MM.1S (cell line): ENCODE measurements around the gene CDCP2.

Experiments
- DNase-seq: peaks from one replicate; pipeline ENCODE4 v3.0.0-alpha.2; 2015
- H2AFZ ChIP-seq: fragments of 300-600 bp; sonication (generic); 2 replicates; pipeline ENCODE4 v1.6.0; 2016; ENCODE audit warnings: antibody characterized with exemption, low read length
- H3F3A ChIP-seq: fragments of 300-600 bp; sonication (generic); 2 replicates; pipeline ENCODE4 v1.6.1; 2016; ENCODE audit warnings: mild to moderate bottlenecking, antibody characterized with exemption, low read length, moderate library complexity, mixed read lengths; ENCODE audit not compliant: insufficient read depth
- H3K27ac ChIP-seq: fragments of 300-600 bp; sonication (generic); 2 replicates; pipeline ENCODE4 v1.5.1; 2016; ENCODE audit warnings: mild to moderate bottlenecking, low read length
- H3K27me3 ChIP-seq: fragments of 300-600 bp; sonication (generic); replicated peaks from 2 replicates; pipeline ENCODE4 v1.6.0; 2016; ENCODE audit warnings: low read length; ENCODE audit not compliant: insufficient read depth
- H3K36me3 ChIP-seq: fragments of 300-600 bp; sonication (generic); replicated peaks from 2 replicates; pipeline ENCODE4 v1.6.1; 2016; ENCODE audit warnings: mild to moderate bottlenecking, low read length, mixed read lengths; ENCODE audit not compliant: insufficient read depth
- H3K4me1 ChIP-seq: fragments of 300-600 bp; sonication (generic); 2 replicates; pipeline ENCODE4 v1.6.1; 2016; ENCODE audit warnings: low read length, mixed read lengths
- H3K4me2 ChIP-seq: fragments of 300-600 bp; sonication (generic); 2 replicates; pipeline ENCODE4 v1.6.0; 2016; ENCODE audit warnings: low read depth, low read length
- H3K4me3 ChIP-seq: fragments of 300-600 bp; sonication (generic); 2 replicates; pipeline ENCODE4 v1.5.1; 2016; ENCODE audit warnings: low read length, mixed read lengths
- H3K79me2 ChIP-seq: fragments of 300-600 bp; sonication (generic); 2 replicates; pipeline ENCODE4 v1.6.1; 2016; ENCODE audit warnings: mixed run types, low read length, mixed read lengths
- H3K9ac ChIP-seq: fragments of 300-600 bp; sonication (generic); 2 replicates; pipeline ENCODE4 v1.6.1; 2016; ENCODE audit warnings: low read length, mixed read lengths
- H3K9me2 ChIP-seq: fragments of 300-600 bp; sonication (generic); replicated peaks from 2 replicates; pipeline ENCODE4 v1.6.1; 2016; ENCODE audit warnings: mild to moderate bottlenecking, low read length, mixed read lengths; ENCODE audit not compliant: insufficient read depth
- H3K9me3 ChIP-seq: fragments of 300-600 bp; sonication (generic); replicated peaks from 2 replicates; pipeline ENCODE4 v1.6.1; 2016; ENCODE audit warnings: mild to moderate bottlenecking, low read length, mixed read lengths; ENCODE audit not compliant: insufficient read depth
- H4K20me1 ChIP-seq: fragments of 300-600 bp; sonication (generic); 2 replicates; pipeline ENCODE4 v1.6.1; 2016; ENCODE audit warnings: mild to moderate bottlenecking, low read length, moderate library complexity, mixed read lengths; ENCODE audit not compliant: insufficient read depth
- CTCF ChIP-seq: fragments of 300-600 bp; sonication (generic); IDR thresholded peaks from 2 replicates; pipeline ENCODE4 v1.5.1; 2016; ENCODE audit warnings: antibody characterized with exemption, low read length, mixed read lengths
- EZH2 ChIP-seq: fragments of 300-600 bp; sonication (generic); optimal IDR thresholded peaks from 2 replicates; pipeline ENCODE3; 2017; ENCODE audit warnings: low read depth, mild to moderate bottlenecking, antibody characterized with exemption, low read length, mixed read lengths
- EZH2phosphoT487 ChIP-seq: fragments of 300-600 bp; sonication (generic); IDR thresholded peaks from 2 replicates; pipeline ENCODE4 v1.6.1; 2018; ENCODE audit warnings: antibody characterized with exemption, low read length

Gene CDCP2

DNA sequence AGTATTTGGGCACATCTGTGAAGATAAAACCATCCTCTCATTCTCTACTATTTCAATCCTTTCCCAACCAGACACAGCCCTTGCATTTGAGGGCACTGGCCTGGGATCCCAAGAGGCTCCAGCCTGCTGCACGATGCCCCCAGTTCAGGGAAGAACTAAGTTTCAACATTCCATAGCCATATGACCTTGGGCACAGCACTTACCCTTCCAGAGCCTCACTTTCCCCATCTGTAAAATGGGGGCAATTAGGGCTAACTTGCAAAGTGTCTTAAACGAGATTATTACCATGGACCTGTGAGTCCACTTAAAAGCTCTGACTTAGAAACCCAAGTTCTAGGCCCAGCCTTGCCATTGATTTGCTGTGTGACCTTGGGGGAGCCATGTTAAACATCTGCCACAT, 22.9 kb downstream of the CDCP2 start:
- Histone ChIP-seq H4K20me1 (no peaks in the 10 kb centered on the region), H3K4me3 (no peak overlapping the region), H3K4me1 (no peaks in the 10 kb centered on the region), H3K9me2 (no peaks in the 10 kb centered on the region), H2AFZ (no peak overlapping the region), H3K27me3 (no peaks in the 10 kb centered on the region), H3K9ac (no peak overlapping the region), H3K79me2 (no peaks in the 10 kb centered on the region), H3K27ac (no peak overlapping the region), H3F3A (no peaks in the 10 kb centered on the region), H3K9me3 (no peaks in the 10 kb centered on the region), H3K4me2 (no peak overlapping the region), H3K36me3 (no peaks in the 10 kb centered on the region)
- TF ChIP-seq EZH2phosphoT487 (no peak), CTCF (no peak), EZH2 (no peak)
- no peak for DNase-seq

DNA sequence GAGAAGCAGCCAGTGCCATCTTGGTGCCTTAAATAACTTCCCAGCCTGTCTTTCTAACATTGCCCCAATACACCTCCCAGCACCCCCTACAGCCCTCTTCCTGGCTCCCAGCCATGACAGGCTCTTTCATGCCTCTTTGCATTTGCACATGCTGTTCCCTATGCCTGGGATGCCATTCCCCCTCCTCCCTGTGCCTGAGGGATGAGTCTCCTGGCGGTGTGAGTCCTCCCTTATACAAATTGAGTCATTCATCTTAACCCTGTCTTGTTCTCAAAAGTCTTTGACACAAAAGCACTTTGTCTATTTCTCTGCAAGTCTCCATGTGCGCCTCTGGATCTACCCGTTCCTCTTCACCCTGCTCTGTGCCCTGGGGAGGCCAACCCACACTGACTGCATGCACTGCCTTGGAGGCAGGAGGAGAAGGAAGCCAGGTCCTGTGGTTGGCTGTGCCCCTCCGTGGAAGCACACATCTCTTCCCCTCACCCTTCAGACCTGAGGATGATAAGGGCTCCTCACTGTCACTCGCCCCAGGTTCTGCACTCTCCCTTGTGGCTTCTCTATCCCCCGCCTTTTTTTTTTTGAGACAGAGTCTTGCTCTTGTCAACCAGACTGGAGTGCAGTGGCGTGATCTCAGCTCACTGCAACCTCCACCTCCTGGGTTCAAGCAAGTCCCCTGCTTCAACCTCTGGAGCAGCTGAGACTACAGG, 25.1 kb downstream of the CDCP2 start:
- H3K36me3 ChIP-seq = no peaks in the 10 kb centered on the region
- no peaks in the 10 kb centered on the region for H4K20me1 ChIP-seq
- no peak overlapping the region for H2AFZ ChIP-seq
- H3F3A ChIP-seq = no peaks in the 10 kb centered on the region
- no peak overlapping the region for H3K9ac ChIP-seq
- H3K4me2 ChIP-seq = no peak overlapping the region
- no peaks in the 10 kb centered on the region for H3K27me3 ChIP-seq
- H3K9me2 ChIP-seq = no peaks in the 10 kb centered on the region
- DNase-seq = no peak
- H3K4me1 ChIP-seq = peaks cover 7% of the 10 kb centered on the region
- H3K9me3 ChIP-seq = no peaks in the 10 kb centered on the region
- no peaks in the 10 kb centered on the region for H3K79me2 ChIP-seq
- no peak overlapping the region for H3K4me3 ChIP-seq
- TF ChIP-seq EZH2phosphoT487 = no peak
- TF ChIP-seq EZH2 = no peak
- no peak for TF ChIP-seq CTCF
- H3K27ac ChIP-seq = no peak overlapping the region

DNA sequence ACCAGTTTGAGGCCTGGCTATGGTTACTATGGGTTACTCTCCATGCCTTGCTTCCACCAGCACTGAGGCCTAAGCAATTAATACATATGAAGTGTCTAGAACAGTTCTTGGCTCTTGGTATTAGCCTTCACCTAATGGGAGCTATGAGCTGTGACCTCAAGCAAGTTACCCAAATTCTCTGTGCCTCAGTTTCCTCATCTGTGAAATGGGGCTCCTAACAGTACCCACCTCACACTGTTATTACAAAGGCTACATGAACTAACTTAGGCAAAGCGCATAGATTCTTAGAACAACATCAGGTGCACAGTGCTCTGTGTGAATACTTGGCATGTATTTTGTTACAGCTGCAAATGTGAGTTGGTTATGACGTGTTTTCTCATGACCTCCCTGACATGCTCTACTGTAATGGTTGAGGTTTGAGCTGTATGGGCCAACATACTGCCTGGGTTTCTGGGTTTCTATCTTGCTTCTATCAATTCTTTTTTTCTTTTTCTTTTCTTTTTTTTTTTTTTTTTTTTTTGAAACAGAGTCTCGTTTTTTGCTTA, 26.5 kb downstream of the CDCP2 start:
- no peak for TF ChIP-seq EZH2
- no peak for TF ChIP-seq EZH2phosphoT487
- TF ChIP-seq CTCF = no peak
- Histone ChIP-seq H3K4me2 (no peak overlapping the region), H3K4me1 (peaks cover 9% of the 10 kb centered on the region), H3K9me3 (no peaks in the 10 kb centered on the region), H3K9ac (no peak overlapping the region), H2AFZ (no peak overlapping the region), H3K4me3 (no peak overlapping the region), H4K20me1 (no peaks in the 10 kb centered on the region), H3K27me3 (no peaks in the 10 kb centered on the region), H3K79me2 (no peaks in the 10 kb centered on the region), H3K9me2 (no peaks in the 10 kb centered on the region), H3K36me3 (no peaks in the 10 kb centered on the region), H3K27ac (no peak overlapping the region), H3F3A (no peaks in the 10 kb centered on the region)
- no peak for DNase-seq
